ENCODE data around the gene KHDC1L.
"Not testable (repeated sequence)": the region's sequence is repeated elsewhere in the genome, so short reads cannot be mapped to it uniquely, and the experiment has no call there.

DNA sequence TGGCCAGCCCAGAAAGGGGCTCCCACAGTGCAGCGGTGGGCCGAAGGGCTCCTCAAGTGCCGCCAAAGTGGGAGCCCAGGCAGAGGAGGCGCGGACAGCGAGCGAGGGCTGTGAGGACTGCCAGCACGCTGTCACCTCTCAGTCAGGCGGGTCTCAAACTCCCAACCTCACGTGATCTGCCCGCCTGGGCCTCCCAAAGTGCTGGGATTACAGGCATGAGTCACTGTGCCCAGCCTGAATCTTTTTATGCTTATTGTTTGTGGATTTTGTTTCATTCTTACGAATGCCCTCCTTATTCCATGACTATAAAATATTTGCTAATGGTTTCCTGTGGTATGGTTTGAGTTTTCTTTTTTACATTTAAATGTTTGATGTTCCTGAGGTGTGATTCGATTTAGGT lies 44.0 kb upstream of the KHDC1L start:
- TF ChIP-seq, protein P1, sequence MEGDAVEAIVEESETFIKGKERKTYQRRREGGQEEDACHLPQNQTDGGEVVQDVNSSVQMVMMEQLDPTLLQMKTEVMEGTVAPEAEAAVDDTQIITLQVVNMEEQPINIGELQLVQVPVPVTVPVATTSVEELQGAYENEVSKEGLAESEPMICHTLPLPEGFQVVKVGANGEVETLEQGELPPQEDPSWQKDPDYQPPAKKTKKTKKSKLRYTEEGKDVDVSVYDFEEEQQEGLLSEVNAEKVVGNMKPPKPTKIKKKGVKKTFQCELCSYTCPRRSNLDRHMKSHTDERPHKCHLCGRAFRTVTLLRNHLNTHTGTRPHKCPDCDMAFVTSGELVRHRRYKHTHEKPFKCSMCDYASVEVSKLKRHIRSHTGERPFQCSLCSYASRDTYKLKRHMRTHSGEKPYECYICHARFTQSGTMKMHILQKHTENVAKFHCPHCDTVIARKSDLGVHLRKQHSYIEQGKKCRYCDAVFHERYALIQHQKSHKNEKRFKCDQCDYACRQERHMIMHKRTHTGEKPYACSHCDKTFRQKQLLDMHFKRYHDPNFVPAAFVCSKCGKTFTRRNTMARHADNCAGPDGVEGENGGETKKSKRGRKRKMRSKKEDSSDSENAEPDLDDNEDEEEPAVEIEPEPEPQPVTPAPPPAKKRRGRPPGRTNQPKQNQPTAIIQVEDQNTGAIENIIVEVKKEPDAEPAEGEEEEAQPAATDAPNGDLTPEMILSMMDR (IDR thresholded peaks at IDR 0.05) = not testable (repeated sequence)
- TF ChIP-seq POLR2A (IDR thresholded peaks at IDR 0.05) = not testable (repeated sequence)

Measured in uterus (tissue), 2 donors.